Measurements from ENCODE around the gene PCCA.

DNA sequence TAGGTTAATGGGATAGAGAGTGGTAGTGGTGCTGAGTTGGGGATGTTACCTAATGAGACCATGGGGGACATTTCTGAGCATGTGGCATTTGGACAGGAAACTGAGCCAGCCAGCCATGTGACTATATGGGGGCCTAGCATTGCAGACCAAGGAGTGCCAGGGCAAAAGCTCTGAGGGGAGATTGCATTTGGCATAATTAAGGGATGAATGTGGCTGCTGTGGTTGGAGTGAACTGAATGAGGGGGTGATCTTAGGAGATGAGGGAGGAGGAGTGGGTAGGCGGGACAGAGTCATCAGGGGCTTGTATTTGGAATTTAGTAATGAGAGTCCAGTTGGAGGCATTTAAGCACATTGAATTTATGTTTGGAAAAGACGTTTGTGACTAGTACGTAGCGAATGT lies 6.6 kb downstream of the PCCA start:
- no peak for TF ChIP-seq POLR2A (IDR thresholded peaks at IDR 0.05)
- TF ChIP-seq, protein P1, sequence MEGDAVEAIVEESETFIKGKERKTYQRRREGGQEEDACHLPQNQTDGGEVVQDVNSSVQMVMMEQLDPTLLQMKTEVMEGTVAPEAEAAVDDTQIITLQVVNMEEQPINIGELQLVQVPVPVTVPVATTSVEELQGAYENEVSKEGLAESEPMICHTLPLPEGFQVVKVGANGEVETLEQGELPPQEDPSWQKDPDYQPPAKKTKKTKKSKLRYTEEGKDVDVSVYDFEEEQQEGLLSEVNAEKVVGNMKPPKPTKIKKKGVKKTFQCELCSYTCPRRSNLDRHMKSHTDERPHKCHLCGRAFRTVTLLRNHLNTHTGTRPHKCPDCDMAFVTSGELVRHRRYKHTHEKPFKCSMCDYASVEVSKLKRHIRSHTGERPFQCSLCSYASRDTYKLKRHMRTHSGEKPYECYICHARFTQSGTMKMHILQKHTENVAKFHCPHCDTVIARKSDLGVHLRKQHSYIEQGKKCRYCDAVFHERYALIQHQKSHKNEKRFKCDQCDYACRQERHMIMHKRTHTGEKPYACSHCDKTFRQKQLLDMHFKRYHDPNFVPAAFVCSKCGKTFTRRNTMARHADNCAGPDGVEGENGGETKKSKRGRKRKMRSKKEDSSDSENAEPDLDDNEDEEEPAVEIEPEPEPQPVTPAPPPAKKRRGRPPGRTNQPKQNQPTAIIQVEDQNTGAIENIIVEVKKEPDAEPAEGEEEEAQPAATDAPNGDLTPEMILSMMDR (IDR thresholded peaks at IDR 0.05), result no peak
- no peak for TF ChIP-seq POLR2AphosphoS5 (IDR thresholded peaks at IDR 0.05)
- no peak for TF ChIP-seq EP300 (IDR thresholded peaks at IDR 0.05)
